Mesothelial cell of epicardium (in vitro differentiated cells): Measurements from ENCODE around the gene FARP2. TPM values are rescaled to one million over a fixed set of nuclear protein-coding genes. Genes with fewer than 3 reads are reported as not detected.

Experiments used
- DNase-seq, 2 experiments: peaks; one replicate each; pipeline ENCODE4 v3.0.0; 2021; ENCODE audit warnings: low spot score in 2 of 2; ENCODE audit not compliant: unreplicated experiment in 2 of 2
- H3K27ac Mint-ChIP-seq: 2 replicates; pipeline ENCODE4 v1.8.0; 2021; ENCODE audit warnings: mixed read lengths
- H3K27me3 Mint-ChIP-seq: 2 replicates; pipeline ENCODE4 v1.8.0; 2021; ENCODE audit warnings: low read depth, mixed read lengths
- H3K36me3 Mint-ChIP-seq: 2 replicates; pipeline ENCODE4 v1.8.0; 2021; ENCODE audit warnings: mixed read lengths
- H3K4me1 Mint-ChIP-seq: 2 replicates; pipeline ENCODE4 v1.8.0; 2021; ENCODE audit warnings: mixed read lengths
- H3K4me3 Mint-ChIP-seq: 2 replicates; pipeline ENCODE4 v1.8.0; 2021; ENCODE audit warnings: mild to moderate bottlenecking, moderate library complexity, mixed read lengths
- H3K9me3 Mint-ChIP-seq: 2 replicates; pipeline ENCODE4 v1.8.0; 2021; ENCODE audit warnings: mixed read lengths
- total RNA-seq: library from RNA; stranded (reverse); gene quantifications from 3 replicates; pipeline ENCODE4 v1.2.1, GENCODE V29; 2021
- TF ChIP-seq, protein P1 (sequence below): fragments of 200-600 bp; sonication (generic); IDR thresholded peaks from one replicate; pipeline ENCODE4 v1.5.0; 2021; ENCODE audit warnings: antibody characterized with exemption; ENCODE audit not compliant: unreplicated experiment

FARP2 gene, protein sequence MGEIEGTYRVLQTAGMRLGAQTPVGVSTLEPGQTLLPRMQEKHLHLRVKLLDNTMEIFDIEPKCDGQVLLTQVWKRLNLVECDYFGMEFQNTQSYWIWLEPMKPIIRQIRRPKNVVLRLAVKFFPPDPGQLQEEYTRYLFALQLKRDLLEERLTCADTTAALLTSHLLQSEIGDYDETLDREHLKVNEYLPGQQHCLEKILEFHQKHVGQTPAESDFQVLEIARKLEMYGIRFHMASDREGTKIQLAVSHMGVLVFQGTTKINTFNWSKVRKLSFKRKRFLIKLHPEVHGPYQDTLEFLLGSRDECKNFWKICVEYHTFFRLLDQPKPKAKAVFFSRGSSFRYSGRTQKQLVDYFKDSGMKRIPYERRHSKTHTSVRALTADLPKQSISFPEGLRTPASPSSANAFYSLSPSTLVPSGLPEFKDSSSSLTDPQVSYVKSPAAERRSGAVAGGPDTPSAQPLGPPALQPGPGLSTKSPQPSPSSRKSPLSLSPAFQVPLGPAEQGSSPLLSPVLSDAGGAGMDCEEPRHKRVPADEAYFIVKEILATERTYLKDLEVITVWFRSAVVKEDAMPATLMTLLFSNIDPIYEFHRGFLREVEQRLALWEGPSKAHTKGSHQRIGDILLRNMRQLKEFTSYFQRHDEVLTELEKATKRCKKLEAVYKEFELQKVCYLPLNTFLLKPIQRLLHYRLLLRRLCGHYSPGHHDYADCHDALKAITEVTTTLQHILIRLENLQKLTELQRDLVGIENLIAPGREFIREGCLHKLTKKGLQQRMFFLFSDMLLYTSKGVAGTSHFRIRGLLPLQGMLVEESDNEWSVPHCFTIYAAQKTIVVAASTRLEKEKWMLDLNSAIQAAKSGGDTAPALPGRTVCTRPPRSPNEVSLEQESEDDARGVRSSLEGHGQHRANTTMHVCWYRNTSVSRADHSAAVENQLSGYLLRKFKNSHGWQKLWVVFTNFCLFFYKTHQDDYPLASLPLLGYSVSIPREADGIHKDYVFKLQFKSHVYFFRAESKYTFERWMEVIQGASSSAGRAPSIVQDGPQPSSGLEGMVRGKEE
- 54.9 to 55.1 TPM (median 54.9 TPM) in 3 replicates for total RNA-seq

DNA sequence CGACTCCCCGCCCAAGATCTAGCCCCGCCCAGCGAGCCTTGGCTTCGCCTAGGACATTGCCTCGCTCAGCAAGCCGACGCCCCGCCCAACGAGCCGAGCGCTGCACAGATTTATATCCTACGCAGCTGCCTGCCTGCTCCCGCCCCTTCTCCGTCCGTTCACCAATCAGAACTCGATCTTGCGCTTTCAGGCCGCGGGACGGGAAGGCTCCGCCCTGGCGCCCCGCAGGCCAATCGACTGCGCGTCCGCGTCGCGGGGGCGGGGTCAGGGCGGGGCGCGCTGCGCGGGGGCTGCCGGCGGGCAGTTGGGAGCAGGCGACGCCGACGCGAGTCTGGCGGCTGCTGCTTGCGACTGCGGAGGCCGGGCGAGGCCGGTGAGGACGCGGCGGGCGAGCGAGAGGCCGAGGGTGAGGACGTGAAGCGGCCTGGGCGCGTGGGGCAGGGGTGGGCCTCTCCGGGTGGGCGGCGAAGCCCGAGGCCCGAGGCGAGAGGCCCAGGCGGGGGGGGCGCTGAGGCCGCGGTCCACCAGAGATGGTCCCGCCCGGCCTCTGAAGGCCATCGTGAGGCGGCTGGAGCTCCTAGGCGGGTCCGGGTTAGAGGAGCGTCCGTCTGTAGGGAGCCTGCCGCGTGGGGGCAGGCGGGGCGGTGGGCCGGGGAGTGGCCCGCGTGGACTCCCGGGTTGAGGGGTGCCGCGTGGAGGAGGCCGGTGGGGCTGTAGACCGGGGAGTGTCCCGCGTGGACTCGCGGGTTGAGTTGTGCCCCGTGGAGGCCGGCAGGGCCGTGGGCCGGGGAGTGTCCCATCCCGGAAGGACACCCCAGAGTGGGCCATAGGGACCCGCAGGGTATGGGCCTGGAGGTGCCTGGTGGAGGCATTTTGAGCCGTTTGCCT is at the start of gene FARP2:
FARP2 (plus strand) TSS at position 303 of the 888 bp plus-strand sequence. CDS start 16,823 bp downstream, outside the sequence.
- Mint-ChIP-seq H3K27ac (peak within 1 kb of the TSS; percentile 84), H3K36me3 (peaks cover 12% of the 10 kb centered on the region), H3K4me1 (peaks cover 20% of the 10 kb centered on the region), H3K4me3 (peak within 1 kb of the TSS; percentile 76), H3K9me3 (no peaks in the 10 kb centered on the region), H3K27me3 (no peaks in the 10 kb centered on the region)
- peak; percentile 98 to 99 for DNase-seq
- TF ChIP-seq, protein P1, sequence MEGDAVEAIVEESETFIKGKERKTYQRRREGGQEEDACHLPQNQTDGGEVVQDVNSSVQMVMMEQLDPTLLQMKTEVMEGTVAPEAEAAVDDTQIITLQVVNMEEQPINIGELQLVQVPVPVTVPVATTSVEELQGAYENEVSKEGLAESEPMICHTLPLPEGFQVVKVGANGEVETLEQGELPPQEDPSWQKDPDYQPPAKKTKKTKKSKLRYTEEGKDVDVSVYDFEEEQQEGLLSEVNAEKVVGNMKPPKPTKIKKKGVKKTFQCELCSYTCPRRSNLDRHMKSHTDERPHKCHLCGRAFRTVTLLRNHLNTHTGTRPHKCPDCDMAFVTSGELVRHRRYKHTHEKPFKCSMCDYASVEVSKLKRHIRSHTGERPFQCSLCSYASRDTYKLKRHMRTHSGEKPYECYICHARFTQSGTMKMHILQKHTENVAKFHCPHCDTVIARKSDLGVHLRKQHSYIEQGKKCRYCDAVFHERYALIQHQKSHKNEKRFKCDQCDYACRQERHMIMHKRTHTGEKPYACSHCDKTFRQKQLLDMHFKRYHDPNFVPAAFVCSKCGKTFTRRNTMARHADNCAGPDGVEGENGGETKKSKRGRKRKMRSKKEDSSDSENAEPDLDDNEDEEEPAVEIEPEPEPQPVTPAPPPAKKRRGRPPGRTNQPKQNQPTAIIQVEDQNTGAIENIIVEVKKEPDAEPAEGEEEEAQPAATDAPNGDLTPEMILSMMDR: no peak

DNA sequence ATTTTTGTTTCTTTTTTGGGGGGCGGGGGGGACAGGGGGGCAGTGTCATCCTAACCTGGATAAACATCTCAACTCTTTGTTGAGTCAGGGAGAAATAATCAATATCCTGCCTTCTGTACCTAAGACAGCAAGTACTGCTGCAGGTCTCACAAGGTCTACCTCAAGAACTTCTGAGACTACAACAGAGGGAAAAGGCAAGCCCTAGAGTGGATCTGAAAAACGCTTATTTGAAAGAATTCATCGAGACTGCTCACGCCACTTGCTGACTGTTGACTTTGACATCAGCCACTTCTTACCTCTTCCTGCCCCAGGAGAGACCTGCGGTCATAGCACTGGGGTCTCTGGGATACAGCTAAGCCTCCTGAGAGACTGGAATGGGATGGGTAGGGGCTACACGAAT is 49.0 kb upstream of the FARP2 start:
- no peaks in the 10 kb centered on the region for H3K27me3 Mint-ChIP-seq
- DNase-seq: no peak
- no peak overlapping the region for H3K4me3 Mint-ChIP-seq
- TF ChIP-seq, protein P1: no peak
- peaks cover 34% of the 10 kb centered on the region for H3K4me1 Mint-ChIP-seq
- no peak overlapping the region for H3K27ac Mint-ChIP-seq
- no peaks in the 10 kb centered on the region for H3K9me3 Mint-ChIP-seq
- H3K36me3 Mint-ChIP-seq: no peaks in the 10 kb centered on the region

DNA sequence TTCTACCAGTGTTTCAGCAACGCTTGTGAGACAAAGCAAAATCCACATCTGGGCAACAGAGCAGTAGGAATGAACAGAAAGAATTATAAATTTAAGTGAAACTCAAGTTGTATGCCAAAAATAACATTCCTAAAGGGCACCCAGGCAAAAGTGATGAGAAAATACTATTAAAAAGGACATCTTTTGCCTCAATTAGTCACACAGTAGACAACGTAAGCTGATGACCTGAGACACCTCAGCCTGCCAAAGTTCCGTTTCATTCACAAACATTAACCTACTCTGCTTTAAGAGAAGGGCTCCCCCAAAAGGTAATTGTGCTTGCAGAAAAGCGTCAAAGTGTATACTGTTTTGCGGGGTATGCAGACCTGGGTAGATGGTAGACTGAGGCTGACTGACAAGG is 47.8 kb upstream of the FARP2 start:
- Mint-ChIP-seq H3K4me1 (peaks cover 34% of the 10 kb centered on the region), H3K27ac (no peak overlapping the region), H3K36me3 (no peaks in the 10 kb centered on the region), H3K27me3 (no peaks in the 10 kb centered on the region), H3K9me3 (no peaks in the 10 kb centered on the region), H3K4me3 (no peak overlapping the region)
- DNase-seq: no peak
- TF ChIP-seq, protein P1: no peak

DNA sequence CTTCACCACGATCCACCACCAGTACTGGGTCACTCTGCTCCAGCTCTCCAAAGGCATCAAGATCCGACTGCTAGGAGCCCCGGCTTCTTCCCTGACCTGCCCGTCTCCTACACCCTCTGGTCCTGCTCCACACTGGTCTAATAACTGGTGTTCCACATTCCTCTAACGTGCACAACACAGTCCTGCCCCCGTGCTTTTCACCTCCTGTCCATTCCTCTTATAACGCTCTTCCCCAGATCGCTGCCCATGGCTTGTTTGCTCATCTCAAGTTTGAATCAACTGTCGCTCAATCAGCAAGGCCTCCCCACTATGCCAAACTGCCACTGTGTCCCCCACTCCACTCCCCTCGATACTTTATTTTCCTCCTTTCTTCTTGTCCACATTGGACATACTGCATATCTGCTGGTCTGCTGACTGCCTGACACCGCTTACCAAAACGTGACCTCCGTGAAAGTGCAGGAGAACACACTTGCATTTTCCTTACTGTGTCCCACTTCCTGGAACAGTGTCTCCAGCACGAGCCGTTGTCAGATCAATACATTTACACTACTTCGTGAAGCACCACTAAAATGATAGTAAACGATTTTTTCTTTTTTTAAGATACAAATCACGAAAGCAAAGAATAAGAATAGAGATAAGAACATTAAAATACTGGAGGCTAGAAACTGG is 47.1 kb upstream of the FARP2 start:
- no peaks in the 10 kb centered on the region for H3K27me3 Mint-ChIP-seq
- no peaks in the 10 kb centered on the region for H3K9me3 Mint-ChIP-seq
- no peak overlapping the region for H3K4me3 Mint-ChIP-seq
- H3K4me1 Mint-ChIP-seq: peaks cover 39% of the 10 kb centered on the region
- peak overlapping the region; percentile 8 for H3K27ac Mint-ChIP-seq
- TF ChIP-seq, protein P1: no peak
- H3K36me3 Mint-ChIP-seq: no peaks in the 10 kb centered on the region
- DNase-seq: no peak
